GM23338 (cell line): ENCODE measurements around the gene NRP2. TPM values are rescaled to one million over a fixed set of nuclear protein-coding genes. Genes with fewer than 3 reads are reported as not detected.

Experiments
- ATAC-seq: fragments of 200-7000 bp; cut with Tn5 transposase; 3 replicates; pipeline ENCODE4 v1.9.1; 2020
- DNase-seq: peaks from one replicate; pipeline ENCODE4 v3.0.0-alpha.2; 2015; ENCODE audit warnings: low spot score
- H2AFZ ChIP-seq: fragments of 200-600 bp; sonication (generic); 2 replicates; pipeline ENCODE4 v1.8.0; 2016; ENCODE audit warnings: antibody characterized with exemption, mild to moderate bottlenecking, moderate library complexity
- H3F3A ChIP-seq: fragments of 200-600 bp; sonication (generic); replicated peaks from 2 replicates; pipeline ENCODE4 v1.8.0; 2017; ENCODE audit warnings: antibody characterized with exemption, mixed run types, low read depth
- H3K27ac ChIP-seq: fragments of 200-600 bp; sonication (generic); 2 replicates; pipeline ENCODE4 v1.6.1; 2016; ENCODE audit warnings: low read depth
- H3K27me3 ChIP-seq: fragments of 200-600 bp; sonication (generic); 2 replicates; pipeline ENCODE4 v1.8.0; 2016; ENCODE audit warnings: mild to moderate bottlenecking, mixed run types, moderate library complexity; ENCODE audit not compliant: insufficient read depth
- H3K36me3 ChIP-seq: fragments of 200-600 bp; sonication (generic); 2 replicates; pipeline ENCODE4 v1.8.0; 2016; ENCODE audit warnings: mild to moderate bottlenecking; ENCODE audit not compliant: insufficient read depth
- H3K4me1 ChIP-seq: fragments of 200-600 bp; sonication (generic); 2 replicates; pipeline ENCODE4 v1.8.0; 2016; ENCODE audit warnings: mild to moderate bottlenecking, moderate library complexity; ENCODE audit not compliant: insufficient read depth
- H3K4me2 ChIP-seq: fragments of 200-600 bp; sonication (generic); 2 replicates; pipeline ENCODE4 v1.7.1; 2017; ENCODE audit warnings: mixed run types
- H3K4me3 ChIP-seq: fragments of 200-600 bp; sonication (generic); 2 replicates; pipeline ENCODE4 v1.6.1; 2016; ENCODE audit warnings: mixed run types
- H3K79me2 ChIP-seq: fragments of 200-600 bp; sonication (generic); replicated peaks from 2 replicates; pipeline ENCODE4 v1.8.0; 2017; ENCODE audit warnings: mild to moderate bottlenecking; ENCODE audit not compliant: insufficient read depth
- H3K9me2 ChIP-seq: fragments of 200-600 bp; sonication (generic); 2 replicates; pipeline ENCODE4 v1.8.0; 2017; ENCODE audit not compliant: insufficient read depth
- H4K20me1 ChIP-seq: fragments of 200-600 bp; sonication (generic); replicated peaks from 2 replicates; pipeline ENCODE4 v1.8.0; 2017; ENCODE audit warnings: mild to moderate bottlenecking; ENCODE audit not compliant: insufficient read depth
- H3K27ac Mint-ChIP-seq: 2 replicates; pipeline ENCODE4 v1.8.0; 2020; ENCODE audit warnings: inconsistent platforms, mild to moderate bottlenecking, moderate library complexity, mixed read lengths
- H3K27me3 Mint-ChIP-seq: 3 replicates; pipeline ENCODE4 v1.8.0; 2022; ENCODE audit warnings: low read depth, mild to moderate bottlenecking, moderate library complexity, mixed read lengths, inconsistent platforms; ENCODE audit not compliant: insufficient read depth, poor library complexity
- H3K36me3 Mint-ChIP-seq: 3 replicates; pipeline ENCODE4 v1.8.0; 2021; ENCODE audit warnings: low read depth, mild to moderate bottlenecking, inconsistent platforms, moderate library complexity, mixed read lengths
- H3K4me1 Mint-ChIP-seq: 3 replicates; pipeline ENCODE4 v1.8.0; 2020; ENCODE audit warnings: mild to moderate bottlenecking, inconsistent platforms, mixed read lengths
- H3K4me3 Mint-ChIP-seq: 3 replicates; pipeline ENCODE4 v1.8.0; 2021; ENCODE audit warnings: moderate library complexity, mild to moderate bottlenecking, inconsistent platforms, mixed read lengths
- H3K9me3 Mint-ChIP-seq: 3 replicates; pipeline ENCODE4 v1.8.0; 2020; ENCODE audit warnings: moderate library complexity, mild to moderate bottlenecking, inconsistent platforms, mixed read lengths
- CREB1 ChIP-seq: fragments of 250-450 bp; sonication (Bioruptor Pico); IDR thresholded peaks from 2 replicates; pipeline ENCODE4 v1.5.0; 2020; ENCODE audit warnings: low read depth, mild to moderate bottlenecking, moderate library complexity
- EZH2phosphoT487 ChIP-seq: fragments of 200-600 bp; sonication (generic); IDR thresholded peaks from one replicate; pipeline ENCODE4 v1.8.1; 2018; ENCODE audit warnings: antibody characterized with exemption; ENCODE audit not compliant: unreplicated experiment
- JUNB ChIP-seq: IDR thresholded peaks from one replicate; pipeline ENCODE4 v1.6.1; 2016; ENCODE audit warnings: antibody characterized with exemption; ENCODE audit not compliant: unreplicated experiment
- NANOG ChIP-seq: IDR thresholded peaks from 2 replicates; pipeline ENCODE4 v1.6.1; 2016; ENCODE audit warnings: antibody characterized with exemption, borderline replicate concordance
- REST ChIP-seq: IDR thresholded peaks from one replicate; pipeline ENCODE4 v1.6.1; 2018; ENCODE audit warnings: antibody characterized with exemption; ENCODE audit not compliant: unreplicated experiment
- STAT1 ChIP-seq: IDR thresholded peaks from one replicate; pipeline ENCODE4 v1.6.1; 2016; ENCODE audit warnings: antibody characterized with exemption; ENCODE audit not compliant: unreplicated experiment
- ZNF114 ChIP-seq: fragments of 250-450 bp; sonication (Bioruptor Pico); IDR thresholded peaks from 2 replicates; pipeline ENCODE4 v1.5.0; 2020; ENCODE audit warnings: mild to moderate bottlenecking, moderate library complexity
- ZNF462 ChIP-seq: fragments of 250-450 bp; sonication (Bioruptor Pico); IDR thresholded peaks from 2 replicates; pipeline ENCODE4 v1.5.0; 2020; ENCODE audit warnings: mild to moderate bottlenecking, moderate library complexity
- polyA plus RNA-seq: library from polyadenylated mRNA; unstranded; fragments of >200 nt; fragmentation: Nextera tagmentation; extraction: Ambion mirVana; gene quantifications from 2 replicates; pipeline ENCODE4 v1.2.1, GENCODE V29; 2016
- total RNA-seq: library from RNA; depleted of rRNA; stranded (reverse); fragments of >200 nt; shearing (Covaris generic); gene quantifications from 2 replicates; pipeline ENCODE4 v1.2.3, GENCODE V29; 2014
- TF ChIP-seq, protein P1 (sequence below), 2 experiments: fragments of 200-600 bp in 1 of 2; sonication (generic) in 1 of 2; conservative IDR thresholded peaks; 2 replicates each; pipeline versions ENCODE4 v1.5.1 to v1.6.1; 2016 to 2017; ENCODE audit warnings: antibody characterized with exemption in 2 of 2, low read depth in 2 of 2, mild to moderate bottlenecking in 2 of 2, moderate library complexity in 1 of 2
- TF ChIP-seq, protein P2 (sequence below): IDR thresholded peaks from 2 replicates; pipeline ENCODE4 v1.6.1; 2016; ENCODE audit warnings: antibody characterized with exemption

The NRP2 gene
- total and polyA plus RNA-seq, 2 experiments from 2014 or later = 18.4 to 22.0 TPM

DNA sequence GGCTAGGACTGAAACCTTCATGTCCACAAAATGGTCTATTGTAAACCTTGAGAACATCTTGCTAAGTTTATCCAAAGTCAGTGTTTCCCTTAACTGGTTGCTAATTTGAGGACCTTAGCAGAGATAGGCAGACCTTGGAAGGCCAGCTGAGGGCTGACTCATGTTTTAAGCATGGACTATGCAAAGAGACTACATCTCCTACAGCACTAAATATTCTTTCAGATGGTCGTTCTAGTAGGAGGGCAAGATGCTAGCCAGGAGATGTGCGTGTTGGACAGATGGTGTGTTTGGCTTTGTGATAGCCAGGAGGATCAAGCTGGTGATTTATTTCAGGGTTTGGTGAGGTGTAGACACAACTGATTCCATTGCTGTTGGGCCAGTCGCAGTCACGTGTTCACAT lies 75.8 kb downstream of the NRP2 start (continued):
- no peak for TF ChIP-seq REST
- TF ChIP-seq, protein P1, sequence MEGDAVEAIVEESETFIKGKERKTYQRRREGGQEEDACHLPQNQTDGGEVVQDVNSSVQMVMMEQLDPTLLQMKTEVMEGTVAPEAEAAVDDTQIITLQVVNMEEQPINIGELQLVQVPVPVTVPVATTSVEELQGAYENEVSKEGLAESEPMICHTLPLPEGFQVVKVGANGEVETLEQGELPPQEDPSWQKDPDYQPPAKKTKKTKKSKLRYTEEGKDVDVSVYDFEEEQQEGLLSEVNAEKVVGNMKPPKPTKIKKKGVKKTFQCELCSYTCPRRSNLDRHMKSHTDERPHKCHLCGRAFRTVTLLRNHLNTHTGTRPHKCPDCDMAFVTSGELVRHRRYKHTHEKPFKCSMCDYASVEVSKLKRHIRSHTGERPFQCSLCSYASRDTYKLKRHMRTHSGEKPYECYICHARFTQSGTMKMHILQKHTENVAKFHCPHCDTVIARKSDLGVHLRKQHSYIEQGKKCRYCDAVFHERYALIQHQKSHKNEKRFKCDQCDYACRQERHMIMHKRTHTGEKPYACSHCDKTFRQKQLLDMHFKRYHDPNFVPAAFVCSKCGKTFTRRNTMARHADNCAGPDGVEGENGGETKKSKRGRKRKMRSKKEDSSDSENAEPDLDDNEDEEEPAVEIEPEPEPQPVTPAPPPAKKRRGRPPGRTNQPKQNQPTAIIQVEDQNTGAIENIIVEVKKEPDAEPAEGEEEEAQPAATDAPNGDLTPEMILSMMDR (conservative IDR thresholded peaks at IDR 0.05; ENCODE audit: low read depth in 2 of 2) = no peak
- no peak for TF ChIP-seq JUNB
- no peak for TF ChIP-seq STAT1

- no peak overlapping the region for H3K4me3 ChIP-seq
- Mint-ChIP-seq H3K27ac (no peak overlapping the region), H3K36me3 (peaks cover 6% of the 10 kb centered on the region; the same call in 1 of the 3 replicates), H3K4me3 (no peak overlapping the region), H3K4me1 (peaks cover 17% of the 10 kb centered on the region), H3K9me3 (no peaks in the 10 kb centered on the region), H3K27me3 (no peaks in the 10 kb centered on the region)
- H3K27me3 ChIP-seq = no peaks in the 10 kb centered on the region
- no peaks in the 10 kb centered on the region for H3K36me3 ChIP-seq
- H3K27ac ChIP-seq = no peak overlapping the region
- no peak for DNase-seq
- H3K4me1 ChIP-seq = 0 out of 2 replicates have a peak, but pooled peaks cover 5% of the 10 kb centered on the region
- no peak overlapping the region for H2AFZ ChIP-seq
- H3K4me2 ChIP-seq = no peak overlapping the region
- 0 out of 2 replicates have a peak, but pooled peaks cover 7% of the 10 kb centered on the region for H3F3A ChIP-seq
- H3K79me2 ChIP-seq = no peaks in the 10 kb centered on the region
- no peaks in the 10 kb centered on the region for H4K20me1 ChIP-seq
- H3K9me2 ChIP-seq = peaks cover 12% of the 10 kb centered on the region
- ATAC-seq = no peak
- no peak for TF ChIP-seq ZNF114 (CRISPR knock-in tag)
- TF ChIP-seq, protein P2, sequence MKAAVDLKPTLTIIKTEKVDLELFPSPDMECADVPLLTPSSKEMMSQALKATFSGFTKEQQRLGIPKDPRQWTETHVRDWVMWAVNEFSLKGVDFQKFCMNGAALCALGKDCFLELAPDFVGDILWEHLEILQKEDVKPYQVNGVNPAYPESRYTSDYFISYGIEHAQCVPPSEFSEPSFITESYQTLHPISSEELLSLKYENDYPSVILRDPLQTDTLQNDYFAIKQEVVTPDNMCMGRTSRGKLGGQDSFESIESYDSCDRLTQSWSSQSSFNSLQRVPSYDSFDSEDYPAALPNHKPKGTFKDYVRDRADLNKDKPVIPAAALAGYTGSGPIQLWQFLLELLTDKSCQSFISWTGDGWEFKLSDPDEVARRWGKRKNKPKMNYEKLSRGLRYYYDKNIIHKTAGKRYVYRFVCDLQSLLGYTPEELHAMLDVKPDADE = no peak
- TF ChIP-seq EZH2phosphoT487 = no peak
- no peak for TF ChIP-seq CREB1
- no peak for TF ChIP-seq NANOG
- TF ChIP-seq ZNF462 = no peak
- TF ChIP-seq, protein P1 (conservative IDR thresholded peaks at IDR 0.05; ENCODE audit: low read depth in 2 of 2) = no peak
Observed at GRCh38 chr2:205758500-205758899, 76.2 kb downstream of the NRP2 start.
